B cell (primary cell): ENCODE measurements around the gene RASGRP2. TPM values are rescaled to one million over a fixed set of nuclear protein-coding genes. Genes with fewer than 3 reads are reported as not detected.

Experiments
- ATAC-seq: fragments of 200-7000 bp; cut with Tn5 transposase; one replicate; pipeline ENCODE4 v1.10.0; 2021; ENCODE audit warnings: low read depth, mild to moderate bottlenecking, moderate number of reproducible peaks, moderate library complexity
- CTCF ChIA-PET: fragments of 350-600 bp; sonication (Branson Sonifier 250); formaldehyde crosslinking; loops from one replicate; lab custom pipeline; 2021; ENCODE audit warnings: antibody characterized with exemption, inconsistent platforms; lab: Charles Lee
- POLR2A ChIA-PET: fragments of 350-600 bp; sonication (Branson Sonifier 250); formaldehyde crosslinking; loops from one replicate; lab custom pipeline; 2021; ENCODE audit warnings: antibody characterized with exemption; lab: Charles Lee
- DNase-seq: peaks from one replicate; pipeline ENCODE4 v3.0.0; 2013
- H2AFZ ChIP-seq: 2 replicates; pipeline ENCODE4 v1.6.1; 2012; ENCODE audit warnings: mild to moderate bottlenecking, low read depth, low read length; ENCODE audit not compliant: insufficient read depth, poor library complexity, severe bottlenecking
- H3K27ac ChIP-seq, 2 donors: 1 replicate in 1 of 2; 2 replicates in 1 of 2; pipeline ENCODE4 v1.5.1; 2012 to 2013; ENCODE audit warnings: low read length in 2 of 2, mild to moderate bottlenecking in 2 of 2, moderate library complexity in 1 of 2
- H3K27me3 ChIP-seq, 4 experiments: fragments of 200-600 bp in 1 of 4; sonication (generic) in 1 of 4; replicated peaks in 1 of 4; 1 replicate in 2 of 4; 2 replicates in 2 of 4; pipeline versions ENCODE4 v1.6.1 to v1.7.0; 2013 to 2016; ENCODE audit warnings: low read length in 3 of 4, mild to moderate bottlenecking in 2 of 4, mixed read lengths in 1 of 4, moderate library complexity in 1 of 4; ENCODE audit not compliant: insufficient read depth in 4 of 4, control insufficient read depth in 3 of 4; ENCODE audit errors: control extremely low read depth in 1 of 4
- H3K36me3 ChIP-seq, 2 experiments: replicated peaks in 1 of 2; 1 replicate in 1 of 2; 2 replicates in 1 of 2; pipeline versions ENCODE4 v1.6.1 to v1.7.1; 2013; ENCODE audit warnings: low read length in 1 of 2; ENCODE audit not compliant: insufficient read depth in 2 of 2, control insufficient read depth in 1 of 2; ENCODE audit errors: control extremely low read depth in 1 of 2, extremely low read depth in 1 of 2
- H3K4me1 ChIP-seq, 2 donors: fragments of 200-600 bp in 1 of 2; sonication (generic) in 1 of 2; 1 replicate in 1 of 2; 2 replicates in 1 of 2; pipeline versions ENCODE4 v1.5.1 to v1.6.1; 2013 to 2017; ENCODE audit warnings: low read length in 2 of 2; ENCODE audit not compliant: control insufficient read depth in 2 of 2, insufficient read depth in 2 of 2
- H3K4me2 ChIP-seq: replicated peaks from 2 replicates; pipeline ENCODE3; 2012; ENCODE audit warnings: mild to moderate bottlenecking, low read depth, low read length; ENCODE audit not compliant: poor library complexity, severe bottlenecking
- H3K4me3 ChIP-seq, 5 experiments: fragments of 200-600 bp in 1 of 5; sonication (generic) in 1 of 5; 1 replicate in 3 of 5; 2 replicates in 2 of 5; pipeline versions ENCODE4 v1.5.1 to v1.7.0; 2011 to 2016; ENCODE audit warnings: low read length in 4 of 5, mild to moderate bottlenecking in 4 of 5, low read depth in 2 of 5, control low read depth in 1 of 5, moderate library complexity in 1 of 5; ENCODE audit not compliant: insufficient read depth in 1 of 5; ENCODE audit errors: control extremely low read depth in 1 of 5, extremely low read depth in 1 of 5
- H3K79me2 ChIP-seq: fragments of 200-600 bp; sonication (generic); one replicate; pipeline ENCODE4 v1.6.0; 2016; ENCODE audit warnings: low read length; ENCODE audit not compliant: control insufficient read depth, insufficient read depth
- H3K9ac ChIP-seq: fragments of 200-600 bp; sonication (generic); 2 replicates; pipeline ENCODE4 v1.6.1; 2017; ENCODE audit warnings: mild to moderate bottlenecking, low read length, moderate library complexity
- H3K9me3 ChIP-seq, 3 donors: one replicate each; pipeline versions ENCODE4 v1.6.1 to v1.7.1; 2013; ENCODE audit warnings: low read length in 2 of 3; ENCODE audit not compliant: control insufficient read depth in 2 of 3, insufficient read depth in 1 of 3; ENCODE audit errors: control extremely low read depth in 1 of 3
- H4K20me1 ChIP-seq: 2 replicates; pipeline ENCODE4 v1.6.0; 2012; ENCODE audit warnings: mild to moderate bottlenecking, low read length; ENCODE audit not compliant: insufficient read depth, control insufficient read depth, poor library complexity, severe bottlenecking
- H3K27ac Mint-ChIP-seq: one replicate; pipeline ENCODE4 v1.8.0; 2021; ENCODE audit warnings: mixed read lengths
- H3K27me3 Mint-ChIP-seq: one replicate; pipeline ENCODE4 v1.8.0; 2021; ENCODE audit warnings: mixed read lengths
- H3K4me1 Mint-ChIP-seq: one replicate; pipeline ENCODE4 v1.8.0; 2021; ENCODE audit warnings: mixed read lengths
- H3K4me3 Mint-ChIP-seq: one replicate; pipeline ENCODE4 v1.8.0; 2021; ENCODE audit warnings: mixed read lengths
- H3K9me3 Mint-ChIP-seq: one replicate; pipeline ENCODE4 v1.8.0; 2022; ENCODE audit warnings: mixed read lengths; ENCODE audit not compliant: insufficient read depth
- CTCF ChIP-seq: fragments of 200-600 bp; IDR thresholded peaks from one replicate; pipeline ENCODE4 v1.8.0; 2022; ENCODE audit warnings: antibody characterized with exemption, mild to moderate bottlenecking
- EZH2 ChIP-seq: IDR thresholded peaks from 2 replicates; pipeline ENCODE4 v1.6.1; 2012; ENCODE audit warnings: borderline replicate concordance, low read depth, mild to moderate bottlenecking, moderate library complexity, low read length; ENCODE audit not compliant: insufficient read depth, poor library complexity, severe bottlenecking
- WGBS: methylation state at CpG from one replicate; pipeline ENCODE4 v1.1.5; 2013; ENCODE audit warnings: missing lambda C conversion rate; ENCODE audit not compliant: insufficient coverage; 5-methylcytosine and 5-hydroxymethylcytosine counted together
- intact Hi-C: fragments of 100-400 bp; cut with micrococcal nuclease; formaldehyde crosslinking; loops from one replicate; pipeline ENCODE4 v1.10.0; 2022
- polyA plus RNA-seq: library from polyadenylated mRNA; depleted of rRNA; stranded (reverse); fragments of >200 nt; gene quantifications from 2 replicates; pipeline ENCODE4 v1.2.3, GENCODE V29; 2012
- total RNA-seq, 2 donors: library from RNA; stranded (reverse); fragments of 120-200 nt in 1 of 2; gene quantifications; 1 replicate in 1 of 2; 2 replicates in 1 of 2; pipeline versions ENCODE4 v1.2.3 to v1.2.4, GENCODE V29; 2013 to 2022

RASGRP2 gene
- total and polyA plus RNA-seq, 2 donors (not counting 1 experiment from before 2014, with no cell fraction given): 628 to 1,139 TPM

GRCh38 chr11:64713016-64713707, 30.8 kb downstream of the RASGRP2 start:
- peaks cover 17 to 29% of the 10 kb centered on the region in 2 donors for H3K4me1 ChIP-seq
- no peaks in the 10 kb centered on the region for H3K36me3 ChIP-seq
- H3K27ac ChIP-seq: no peak overlapping the region
- H3K9me3 Mint-ChIP-seq: no peaks in the 10 kb centered on the region
- H3K9ac ChIP-seq: no peak overlapping the region
- intact Hi-C loops: no loop called here
- H3K79me2 ChIP-seq: no peaks in the 10 kb centered on the region
- no peak overlapping the region for H2AFZ ChIP-seq
- no peak overlapping the region for H3K4me3 Mint-ChIP-seq
- DNase-seq (peak; percentile 63), ATAC-seq (peak; percentile 47)
- H3K4me3 ChIP-seq: peak overlapping the region in 1 of 5 experiments; percentile 14
- ChIA-PET CTCF (interaction anchor here (0.6 to 1.1 kb wide), 2 partner anchors 8 to 9 kb away, joined by 3 read pairs; partner anchors contain the start of gene NRXN2), POLR2A (no interaction called here)
- H4K20me1 ChIP-seq: peaks cover 6% of the 10 kb centered on the region
- H3K27me3 Mint-ChIP-seq: peaks cover 75% of the 10 kb centered on the region
- H3K9me3 ChIP-seq: peaks cover 0 to 18% (median 0%) of the 10 kb centered on the region in 3 donors
- H3K4me2 ChIP-seq: peak overlapping the region; percentile 71
- peaks cover 0 to 71% (median 40%) of the 10 kb centered on the region in 4 experiments for H3K27me3 ChIP-seq
- H3K27ac Mint-ChIP-seq: no peak overlapping the region
- no peak for TF ChIP-seq EZH2
- no peak for TF ChIP-seq CTCF
- WGBS: 5% methylated on average over 111 of the region's 111 CpGs
- peaks cover 26% of the 10 kb centered on the region for H3K4me1 Mint-ChIP-seq

DNA sequence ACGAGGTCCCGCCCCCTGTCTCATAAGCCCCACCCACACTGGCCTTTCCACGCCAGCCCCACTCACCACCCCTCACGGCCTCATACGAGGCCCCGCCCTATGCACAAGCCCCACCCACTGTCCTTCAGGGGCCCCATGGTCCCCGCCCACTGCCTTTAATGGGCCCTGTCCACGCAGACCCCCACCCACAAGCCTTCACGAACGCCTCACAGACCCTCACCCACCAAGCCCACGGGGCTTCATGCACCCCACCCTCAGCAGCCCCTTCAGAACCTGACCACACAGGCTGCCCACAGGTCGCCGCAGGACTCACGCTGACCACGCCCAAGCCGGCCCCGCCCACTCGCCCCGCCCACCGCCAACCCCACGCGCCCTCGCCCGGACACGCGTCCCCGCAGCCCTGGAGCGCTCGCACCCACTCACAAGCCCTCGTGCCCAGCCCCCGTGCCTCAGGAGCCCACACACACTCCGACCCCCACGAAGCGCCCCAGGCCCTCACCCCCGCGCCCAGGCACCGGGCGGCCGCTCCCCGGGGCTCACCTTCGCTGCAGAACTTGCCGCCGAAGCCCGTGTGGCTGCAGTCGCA, 31.4 kb downstream of the RASGRP2 start:
- 12% methylated on average over 38 of the region's 45 CpGs for WGBS
- Histone ChIP-seq H4K20me1 (peaks cover 6% of the 10 kb centered on the region), H3K27ac (no peak overlapping the region), H3K9ac (no peak overlapping the region), H3K4me3 (peak overlapping the region in 1 of 5 experiments; percentile 14), H3K27me3 (peaks cover 0 to 70% (median 43%) of the 10 kb centered on the region in 4 experiments), H3K79me2 (no peaks in the 10 kb centered on the region), H3K9me3 (peaks cover 0 to 18% (median 0%) of the 10 kb centered on the region in 3 donors), H3K4me1 (peaks cover 17 to 29% of the 10 kb centered on the region in 2 donors), H3K4me2 (peak overlapping the region; percentile 71), H3K36me3 (no peaks in the 10 kb centered on the region), H2AFZ (no peak overlapping the region)
- Mint-ChIP-seq H3K4me1 (peaks cover 26% of the 10 kb centered on the region), H3K4me3 (peak overlapping the region; percentile 55), H3K27ac (no peak overlapping the region), H3K27me3 (peaks cover 73% of the 10 kb centered on the region), H3K9me3 (no peaks in the 10 kb centered on the region)
- DNase-seq: no peak
- ChIA-PET CTCF (interaction anchor here (1.1 kb wide), 1 partner anchor 10 kb away, joined by 3 read pairs; the partner anchor contains the start of gene NRXN2), POLR2A (no interaction called here)
- peak; percentile 19 for ATAC-seq
- TF ChIP-seq CTCF (no peak), EZH2 (no peak)
- intact Hi-C loops: no loop called here
